NCI-H510A (cell line): ENCODE data around the gene CLEC19A.
"Not testable (repeated sequence)": the region's sequence is repeated elsewhere in the genome, so short reads cannot be mapped to it uniquely, and the experiment has no call there.

Experiments used
- DNase-seq: peaks from one replicate; lab custom pipeline; 2025; lab: John Stamatoyannopoulos, UW

Gene CLEC19A

GRCh38 chr16:19286827-19287226 is 1.3 kb downstream of the CLEC19A start:
- DNase-seq: no peak

DNA sequence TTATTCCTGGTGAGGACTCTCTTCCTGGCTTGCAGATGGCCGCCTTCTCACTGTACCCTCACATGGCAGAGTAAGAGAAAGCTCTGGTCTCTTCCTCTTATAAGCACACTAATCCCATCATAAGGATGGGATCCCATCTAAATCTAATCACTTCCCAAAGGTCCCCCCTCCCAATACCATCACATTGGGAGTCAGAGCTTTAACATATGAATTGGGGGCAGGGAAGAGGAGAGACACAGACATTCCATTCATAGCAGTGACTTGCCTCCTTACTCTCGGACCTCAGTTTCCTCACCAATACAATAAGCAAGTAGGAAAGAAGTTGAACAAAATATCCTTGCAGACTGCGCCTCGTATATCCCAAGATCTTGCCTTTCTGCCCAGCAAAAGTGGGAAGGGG is 1.7 kb downstream of the CLEC19A start:
- no peak for DNase-seq

GRCh38 chr16:19288872-19289799 is 3.6 kb downstream of the CLEC19A start:
- no peak for DNase-seq

DNA sequence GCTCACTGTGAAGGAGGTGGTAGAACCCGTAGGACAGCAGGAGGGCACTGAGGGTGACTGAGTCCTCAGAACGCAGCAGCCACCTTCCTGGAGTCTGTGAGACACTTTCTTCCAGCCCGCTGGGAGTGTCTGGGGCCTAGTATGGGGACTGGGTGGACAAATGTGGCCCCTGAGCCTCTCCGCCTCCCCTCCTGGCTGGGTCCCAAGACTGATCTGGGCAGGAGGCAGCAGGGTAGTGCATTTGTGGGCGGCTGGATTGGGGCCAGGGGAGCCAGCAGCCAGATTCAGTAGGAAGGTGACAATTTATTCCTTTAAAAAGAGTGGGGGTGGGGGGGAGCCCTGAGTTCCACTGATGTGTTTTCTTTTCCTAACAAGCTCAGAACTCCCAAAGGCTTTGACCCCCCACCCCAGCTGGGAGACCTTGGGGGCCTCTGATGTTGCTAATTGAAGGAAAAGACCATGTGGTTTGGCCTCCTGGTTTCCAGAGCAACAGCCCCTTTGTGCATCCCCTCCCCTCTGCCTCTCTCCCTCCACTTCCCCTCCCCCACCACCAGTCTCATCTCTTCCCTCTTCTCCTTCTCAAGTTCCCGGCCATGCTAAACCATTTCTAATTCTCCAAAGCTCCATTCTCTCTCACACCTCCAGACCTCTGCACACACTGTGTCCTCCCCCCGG is 4.4 kb downstream of the CLEC19A start:
- no peak for DNase-seq

DNA sequence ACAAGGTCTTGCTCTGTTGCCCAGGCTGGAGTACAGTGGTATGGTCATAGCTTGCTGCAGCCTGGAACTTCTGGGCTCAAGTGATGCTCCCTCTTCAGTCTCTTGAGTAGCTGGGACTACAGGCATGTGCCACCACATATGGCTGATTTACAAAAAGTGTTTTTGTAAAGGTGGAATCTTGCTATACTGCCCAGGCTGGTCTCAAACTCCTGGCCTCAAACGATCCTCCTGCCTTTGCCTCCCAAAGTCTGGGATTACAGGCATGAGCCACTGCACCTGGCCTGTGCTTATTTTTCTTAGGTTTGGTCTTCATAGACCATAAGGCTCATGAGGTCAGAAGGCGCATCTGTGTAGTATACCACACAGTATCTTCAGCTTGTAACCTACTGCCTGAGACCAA is 5.3 kb downstream of the CLEC19A start:
- DNase-seq: no peak

DNA sequence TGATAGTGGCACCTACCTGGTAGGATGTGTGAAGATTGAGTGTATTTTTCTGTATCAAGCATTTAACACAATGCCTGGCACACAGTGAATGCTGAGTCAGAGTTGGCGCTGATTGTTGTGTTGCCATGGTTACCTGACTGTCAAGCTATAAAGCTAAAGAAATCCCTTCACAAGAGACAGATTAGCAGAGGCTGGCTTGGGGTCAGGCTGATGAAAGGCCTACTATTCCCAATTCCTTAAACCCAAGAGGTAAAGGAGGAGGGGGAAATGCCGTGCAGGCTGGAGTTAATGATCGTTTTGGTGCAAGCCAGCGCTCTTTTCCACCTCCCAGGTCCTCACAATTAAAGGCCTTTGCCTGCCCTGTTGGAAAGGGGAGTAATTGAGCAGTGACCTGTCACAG is 5.9 kb downstream of the CLEC19A start:
- DNase-seq: no peak

DNA sequence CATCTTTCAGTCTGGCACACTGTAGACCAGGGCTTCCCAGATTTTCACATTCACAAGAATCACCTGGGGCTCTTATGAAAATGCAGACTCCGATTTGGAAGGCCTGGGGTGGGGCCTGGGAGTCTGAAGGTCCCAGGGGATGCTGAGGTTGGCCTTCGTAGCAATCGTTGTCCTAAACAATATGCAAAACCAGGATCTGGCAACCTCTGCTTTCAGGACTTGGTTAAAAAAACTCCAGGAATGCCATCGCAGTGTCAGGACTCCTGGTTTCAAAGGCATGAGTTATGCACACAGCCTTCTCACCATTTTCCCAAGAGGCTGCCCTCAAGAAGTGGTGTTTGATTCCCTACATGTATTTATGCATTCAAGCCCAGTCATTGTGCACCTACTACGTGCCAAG is 6.7 kb downstream of the CLEC19A start:
- DNase-seq: no peak

DNA sequence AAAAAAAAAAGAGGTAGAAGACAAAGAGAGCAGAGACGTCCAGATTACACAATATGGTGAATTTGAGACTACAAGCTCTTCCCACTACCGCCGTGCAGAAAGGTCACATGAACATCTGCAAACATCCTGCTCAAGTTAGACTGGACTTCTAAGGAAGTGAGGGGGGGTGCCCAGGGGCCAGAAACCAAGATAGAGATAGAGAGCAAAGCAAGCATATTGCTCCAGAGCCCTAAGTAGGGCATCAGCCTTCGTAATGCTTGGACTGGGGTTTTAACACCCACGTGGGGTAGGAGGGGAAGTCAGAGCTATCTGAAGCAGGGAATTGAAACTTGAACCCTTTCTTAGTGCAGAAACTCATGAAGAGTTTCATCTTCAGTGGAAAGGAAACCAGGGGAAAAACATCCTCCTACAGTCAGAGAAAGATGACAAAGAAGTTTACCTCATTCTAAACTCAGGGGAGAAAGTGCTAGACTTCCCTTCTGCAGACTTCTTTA is 8.7 kb downstream of the CLEC19A start:
- DNase-seq: peak; percentile 53

DNA sequence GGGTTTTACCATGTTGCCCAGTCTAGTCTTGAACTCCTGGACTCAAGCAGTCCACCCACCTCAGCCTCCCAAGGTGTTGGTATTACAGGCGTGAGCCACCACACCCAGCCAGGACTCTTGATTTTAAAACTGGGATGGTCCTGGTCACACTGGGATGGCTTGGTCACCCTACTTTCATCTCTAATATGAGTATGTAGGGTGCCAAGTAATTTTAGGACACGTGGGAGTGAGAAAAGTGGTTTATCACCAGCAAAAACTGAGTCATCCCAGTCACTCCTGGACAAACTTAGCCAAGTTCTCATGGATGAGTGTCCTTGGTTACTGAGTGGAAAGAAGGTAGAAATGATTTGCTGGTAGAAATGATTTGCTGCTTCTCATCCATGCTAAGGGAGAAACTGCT is 9.9 kb downstream of the CLEC19A start:
- no peak for DNase-seq

DNA sequence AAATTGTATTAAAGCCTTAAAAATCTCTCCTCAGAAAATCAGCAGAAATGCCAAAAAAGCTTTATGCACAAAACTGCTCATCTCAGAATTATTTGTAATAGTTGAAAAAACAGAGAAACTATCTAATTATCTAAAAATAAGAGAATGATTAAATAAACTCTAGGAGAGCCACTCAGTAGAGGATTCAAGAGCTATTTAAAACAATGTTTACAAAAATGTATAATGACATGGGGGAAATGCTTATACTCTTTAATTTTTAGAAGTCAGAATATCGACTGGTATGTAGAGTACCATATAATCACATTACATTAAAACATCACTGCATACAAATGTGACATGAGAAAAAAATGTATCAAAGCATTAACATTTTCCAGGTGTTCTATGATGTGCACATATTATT is 11.9 kb downstream of the CLEC19A start:
- DNase-seq: no peak

DNA sequence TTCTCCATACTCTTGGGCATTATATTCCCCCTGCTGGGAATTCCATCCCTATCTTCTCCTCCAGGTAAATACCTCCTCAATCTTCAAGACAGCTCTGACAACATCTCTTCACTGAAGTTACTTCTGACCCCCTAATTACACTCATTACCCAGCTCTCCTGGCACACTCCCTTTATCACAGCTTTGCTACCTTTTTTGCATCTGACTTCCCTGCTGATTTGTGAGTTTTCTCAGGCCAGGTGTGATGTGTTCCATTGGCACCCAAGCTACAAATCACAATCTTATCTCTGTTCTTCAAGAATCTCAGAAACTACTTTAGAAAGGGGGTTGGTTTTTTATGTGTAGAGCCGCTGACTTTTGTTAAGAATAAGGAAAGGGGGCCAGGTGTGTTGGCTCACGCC is 14.0 kb downstream of the CLEC19A start:
- DNase-seq: no peak

- DNase-seq: no peak
Measured at GRCh38 chr16:19301931-19302330, 16.4 kb downstream of the CLEC19A start.

- DNase-seq: no peak
Measured at GRCh38 chr16:19304750-19305149, 19.2 kb downstream of the CLEC19A start.

GRCh38 chr16:19305443-19305842 is 19.9 kb downstream of the CLEC19A start:
- no peak for DNase-seq

- DNase-seq: no peak
Measured at GRCh38 chr16:19307587-19308241, 22.2 kb downstream of the CLEC19A start.

DNA sequence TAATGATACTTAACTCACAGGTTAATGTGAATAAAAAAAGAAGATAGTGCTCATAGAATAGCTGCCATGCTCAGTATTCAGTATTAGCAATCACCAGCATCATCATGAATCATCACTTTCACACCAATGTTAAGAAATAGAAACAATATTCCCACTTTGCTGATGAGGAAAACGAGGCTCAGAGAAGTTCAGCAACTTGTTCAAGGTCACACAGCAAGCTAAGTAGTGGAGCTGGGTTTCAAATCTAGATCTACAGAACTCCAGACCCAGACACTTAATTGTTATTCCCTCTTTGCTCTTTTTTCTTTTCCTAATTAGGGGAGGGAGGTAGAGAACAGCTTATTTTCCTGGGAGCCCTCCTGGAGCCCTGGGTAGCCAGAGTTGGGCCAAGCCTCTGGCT is 22.9 kb downstream of the CLEC19A start:
- DNase-seq: no peak

- DNase-seq: no peak
Measured at GRCh38 chr16:19309178-19309577, 23.6 kb downstream of the CLEC19A start.

DNA sequence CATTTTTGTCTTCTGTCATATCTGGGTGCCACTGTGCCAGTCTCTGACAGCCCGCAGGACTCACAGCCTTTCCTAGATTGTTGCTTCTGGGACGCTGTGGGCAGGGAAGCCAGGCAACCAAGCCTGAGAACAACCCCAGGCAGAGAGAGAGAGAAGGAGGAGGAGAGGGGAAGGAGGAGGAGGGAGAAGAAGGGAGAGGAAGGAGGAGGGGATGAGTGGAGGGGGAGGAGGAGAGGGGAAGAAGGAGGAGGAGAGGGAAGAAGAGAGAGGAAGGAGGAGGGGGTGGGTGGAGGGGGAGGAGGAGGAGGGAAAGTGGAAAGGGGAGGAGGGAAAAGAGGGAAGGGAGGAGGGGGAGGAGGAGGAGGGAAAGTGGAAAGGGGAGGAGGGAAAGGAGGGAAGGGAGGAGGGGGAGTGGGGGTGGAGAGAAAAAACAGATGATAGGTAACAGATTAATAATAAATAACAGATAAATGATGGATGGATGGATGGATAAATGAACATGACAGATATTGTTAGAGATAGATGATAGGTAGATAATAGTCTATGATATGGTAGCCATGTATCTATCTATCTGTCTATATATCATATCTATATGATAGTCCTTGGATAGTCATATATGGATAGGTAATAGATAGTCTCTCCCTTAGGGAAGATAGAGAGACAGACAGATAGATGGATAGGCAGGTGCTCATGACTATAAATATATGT is 29.3 kb downstream of the CLEC19A start:
- no peak for DNase-seq

GRCh38 chr16:19315889-19316433 is 30.4 kb downstream of the CLEC19A start:
- DNase-seq: no peak

DNA sequence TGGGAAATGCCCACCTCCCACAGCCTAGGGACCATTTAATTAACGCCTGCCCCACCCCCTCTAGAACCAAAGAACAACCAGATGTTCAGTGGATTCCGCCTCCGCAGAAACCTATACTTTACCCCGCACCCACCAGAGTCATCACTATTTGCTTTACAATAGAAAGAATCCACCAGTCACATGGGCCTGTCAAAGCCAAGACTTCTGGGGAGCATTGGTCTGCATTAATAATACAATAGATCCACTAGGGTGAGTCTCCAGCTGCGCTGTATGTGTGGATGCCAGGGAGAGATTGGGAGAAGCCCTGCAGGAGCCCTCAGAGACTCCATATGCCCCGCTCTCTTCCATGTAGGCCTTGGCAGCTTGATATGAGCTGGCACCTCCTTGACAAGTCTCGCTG is 31.3 kb downstream of the CLEC19A start:
- no peak for DNase-seq

DNA sequence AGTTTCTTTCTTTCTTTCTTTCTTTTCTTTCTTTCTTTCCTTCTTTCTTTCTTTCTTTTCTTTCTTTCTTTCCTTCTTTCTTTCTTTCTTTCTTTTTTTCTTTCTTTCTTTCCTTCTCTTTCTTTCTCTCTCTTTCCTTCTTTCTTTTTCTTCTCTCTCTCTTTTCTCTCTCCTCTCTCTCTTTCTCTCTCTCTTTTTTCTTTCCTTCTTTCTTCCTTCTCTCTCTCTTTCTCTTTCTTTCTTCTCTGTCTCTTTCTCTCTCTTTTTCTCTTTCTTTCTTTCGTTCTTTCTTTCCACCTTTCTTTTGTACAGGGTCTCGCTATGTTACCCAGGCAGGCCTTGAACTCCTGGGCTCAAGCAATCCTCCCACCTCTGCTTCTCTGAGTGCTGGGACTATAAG is 35.7 kb downstream of the CLEC19A start:
- not testable (repeated sequence) for DNase-seq

DNA sequence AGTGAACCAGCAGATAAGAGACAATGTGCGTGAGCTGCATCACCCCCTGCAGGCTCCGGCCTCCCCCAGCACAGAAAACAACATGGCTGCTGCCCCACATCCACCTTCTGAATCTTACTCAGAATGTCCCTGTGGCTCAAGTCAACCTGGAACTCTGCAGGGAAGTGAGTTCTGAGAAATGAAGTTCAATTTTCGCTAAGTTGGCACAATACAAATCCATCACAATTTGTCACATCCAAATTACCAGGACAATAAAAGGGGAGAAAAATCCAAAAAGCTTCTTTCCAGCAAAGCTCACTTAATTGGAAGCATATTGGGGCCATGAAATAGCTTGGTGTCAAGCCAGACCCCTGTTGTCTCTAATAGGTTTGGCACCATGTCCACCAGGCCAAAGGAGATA is 38.1 kb downstream of the CLEC19A start:
- no peak for DNase-seq
